Left ventricle myocardium inferior (tissue), 1 donor: Measurements from ENCODE around the gene MED12L. TPM values are rescaled to one million over a fixed set of nuclear protein-coding genes. Genes with fewer than 3 reads are reported as not detected.

ENCODE experiments used
- DNase-seq: peaks from one replicate; pipeline ENCODE4 v3.0.0-alpha.2; 2020
- H3K27ac ChIP-seq: fragments of 200-600 bp; replicated peaks from 2 replicates; pipeline ENCODE4 v1.8.0; 2021
- H3K27me3 ChIP-seq: fragments of 200-600 bp; 2 replicates; pipeline ENCODE4 v1.8.0; 2021; ENCODE audit warnings: low read depth
- H3K36me3 ChIP-seq: fragments of 200-600 bp; 2 replicates; pipeline ENCODE4 v1.8.0; 2021
- H3K4me1 ChIP-seq: fragments of 200-600 bp; 2 replicates; pipeline ENCODE4 v1.8.0; 2021
- H3K4me3 ChIP-seq: fragments of 200-600 bp; 2 replicates; pipeline ENCODE4 v1.8.0; 2021; ENCODE audit warnings: mild to moderate bottlenecking, moderate library complexity
- H3K9me3 ChIP-seq: fragments of 200-600 bp; replicated peaks from 2 replicates; pipeline ENCODE4 v1.8.0; 2021
- intact Hi-C: fragments of 100-400 bp; cut with micrococcal nuclease; formaldehyde crosslinking; loops from one replicate; pipeline ENCODE4 v1.11.0; 2022
- total RNA-seq: library from RNA; stranded (reverse); fragmentation: NEBNext Ultra II Directional; extraction: Animal tissue kit (Norgen Biotek cat#: 25700); gene quantifications from one replicate; pipeline ENCODE4 v1.2.1, GENCODE V29; 2021
- TF ChIP-seq, protein P1 (sequence below): fragments of 200-600 bp; IDR thresholded peaks from 2 replicates; pipeline ENCODE4 v1.8.0; 2021; ENCODE audit warnings: antibody characterized with exemption, mild to moderate bottlenecking, borderline replicate concordance
- donor health status: DM: no; HTN: yes; CAD: no; lungs with severe emphysema.

The MED12L gene
- total RNA-seq, 1 donor from 2014 or later, result 0.82 TPM

DNA sequence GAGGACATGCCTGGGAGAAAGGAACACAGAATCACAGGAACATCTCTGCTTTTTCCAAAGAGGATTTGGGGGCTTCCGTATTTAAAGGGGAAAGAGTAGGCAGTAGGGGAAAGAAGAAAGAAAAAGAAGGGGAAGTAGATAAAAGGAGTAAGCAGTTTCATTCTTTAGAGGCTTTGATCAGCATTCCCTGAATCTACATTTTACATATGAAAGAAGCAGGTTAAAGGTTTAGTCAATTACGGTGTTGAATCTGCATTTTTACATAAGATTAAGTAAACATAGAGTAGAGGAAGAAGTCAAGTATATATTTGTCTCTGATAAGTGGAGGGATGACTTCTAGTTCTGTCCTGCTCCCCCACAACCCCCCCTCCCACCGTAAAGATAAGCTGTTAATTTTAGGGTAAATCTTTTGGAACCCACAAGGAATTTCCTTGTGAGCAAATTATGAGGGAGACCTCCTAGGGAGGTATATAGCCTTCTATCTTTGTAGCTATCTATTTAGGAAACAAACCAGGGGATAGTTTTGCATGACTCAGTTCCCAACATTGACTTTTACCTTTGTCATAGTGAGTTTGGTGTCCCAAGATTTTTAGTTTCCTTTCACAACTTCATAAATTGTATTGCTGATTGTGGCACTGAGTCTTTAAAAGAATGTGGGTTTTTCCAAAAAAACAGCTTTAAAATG is 307.8 kb downstream of the MED12L start:
- Histone ChIP-seq H3K4me1 (no peaks in the 10 kb centered on the region), H3K36me3 (no peaks in the 10 kb centered on the region), H3K27me3 (no peaks in the 10 kb centered on the region), H3K27ac (no peak overlapping the region), H3K4me3 (no peak overlapping the region), H3K9me3 (no peaks in the 10 kb centered on the region)
- intact Hi-C loops, result no loop called here
- DNase-seq, result no peak
- TF ChIP-seq, protein P1, sequence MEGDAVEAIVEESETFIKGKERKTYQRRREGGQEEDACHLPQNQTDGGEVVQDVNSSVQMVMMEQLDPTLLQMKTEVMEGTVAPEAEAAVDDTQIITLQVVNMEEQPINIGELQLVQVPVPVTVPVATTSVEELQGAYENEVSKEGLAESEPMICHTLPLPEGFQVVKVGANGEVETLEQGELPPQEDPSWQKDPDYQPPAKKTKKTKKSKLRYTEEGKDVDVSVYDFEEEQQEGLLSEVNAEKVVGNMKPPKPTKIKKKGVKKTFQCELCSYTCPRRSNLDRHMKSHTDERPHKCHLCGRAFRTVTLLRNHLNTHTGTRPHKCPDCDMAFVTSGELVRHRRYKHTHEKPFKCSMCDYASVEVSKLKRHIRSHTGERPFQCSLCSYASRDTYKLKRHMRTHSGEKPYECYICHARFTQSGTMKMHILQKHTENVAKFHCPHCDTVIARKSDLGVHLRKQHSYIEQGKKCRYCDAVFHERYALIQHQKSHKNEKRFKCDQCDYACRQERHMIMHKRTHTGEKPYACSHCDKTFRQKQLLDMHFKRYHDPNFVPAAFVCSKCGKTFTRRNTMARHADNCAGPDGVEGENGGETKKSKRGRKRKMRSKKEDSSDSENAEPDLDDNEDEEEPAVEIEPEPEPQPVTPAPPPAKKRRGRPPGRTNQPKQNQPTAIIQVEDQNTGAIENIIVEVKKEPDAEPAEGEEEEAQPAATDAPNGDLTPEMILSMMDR, result no peak

DNA sequence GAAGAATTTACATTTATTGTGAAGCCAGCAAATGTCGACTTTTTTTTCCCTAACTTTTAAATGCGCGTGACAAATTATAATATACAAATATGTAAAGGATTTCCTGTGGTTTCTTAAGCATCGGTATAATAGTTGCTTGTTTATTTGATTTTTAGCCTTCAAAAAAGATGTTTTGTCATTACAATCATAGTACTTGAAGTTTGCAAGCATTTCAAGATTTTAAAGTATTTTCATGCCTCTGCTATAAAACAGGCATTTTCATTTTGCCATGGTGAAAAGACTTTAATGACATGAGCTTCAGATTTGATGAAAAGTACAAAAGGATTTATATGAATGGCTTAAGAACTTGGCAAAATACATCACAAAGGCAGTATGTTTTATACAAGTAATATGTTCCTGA is 308.5 kb downstream of the MED12L start:
- no peak overlapping the region for H3K4me3 ChIP-seq
- intact Hi-C loops, result no loop called here
- H3K4me1 ChIP-seq, result no peaks in the 10 kb centered on the region
- DNase-seq, result no peak
- H3K9me3 ChIP-seq, result no peaks in the 10 kb centered on the region
- TF ChIP-seq, protein P1, result no peak
- no peaks in the 10 kb centered on the region for H3K27me3 ChIP-seq
- no peak overlapping the region for H3K27ac ChIP-seq
- H3K36me3 ChIP-seq, result no peaks in the 10 kb centered on the region

DNA sequence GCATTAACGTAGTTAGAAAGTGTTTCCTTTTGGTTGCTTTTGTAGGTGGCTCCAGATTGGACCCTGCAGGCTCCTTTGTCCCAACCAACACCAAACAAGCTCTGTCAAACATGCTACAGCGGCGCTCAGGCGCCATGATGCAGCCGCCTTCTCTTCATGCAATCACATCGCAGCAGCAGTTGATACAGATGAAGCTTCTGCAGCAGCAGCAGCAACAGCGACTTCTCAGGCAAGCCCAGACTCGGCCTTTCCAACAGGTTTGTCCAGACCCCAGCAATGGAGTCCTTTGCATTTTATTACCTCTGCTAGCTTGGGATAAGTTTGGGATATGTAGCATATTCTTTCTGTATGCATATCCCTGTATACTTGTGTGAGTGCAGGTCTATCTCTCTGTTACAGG is 309.1 kb downstream of the MED12L start:
- H3K27ac ChIP-seq, result no peak overlapping the region
- no peaks in the 10 kb centered on the region for H3K4me1 ChIP-seq
- H3K4me3 ChIP-seq, result no peak overlapping the region
- no peaks in the 10 kb centered on the region for H3K9me3 ChIP-seq
- H3K27me3 ChIP-seq, result no peaks in the 10 kb centered on the region
- intact Hi-C loops, result no loop called here
- H3K36me3 ChIP-seq, result no peaks in the 10 kb centered on the region
- DNase-seq, result no peak
- TF ChIP-seq, protein P1, result no peak

DNA sequence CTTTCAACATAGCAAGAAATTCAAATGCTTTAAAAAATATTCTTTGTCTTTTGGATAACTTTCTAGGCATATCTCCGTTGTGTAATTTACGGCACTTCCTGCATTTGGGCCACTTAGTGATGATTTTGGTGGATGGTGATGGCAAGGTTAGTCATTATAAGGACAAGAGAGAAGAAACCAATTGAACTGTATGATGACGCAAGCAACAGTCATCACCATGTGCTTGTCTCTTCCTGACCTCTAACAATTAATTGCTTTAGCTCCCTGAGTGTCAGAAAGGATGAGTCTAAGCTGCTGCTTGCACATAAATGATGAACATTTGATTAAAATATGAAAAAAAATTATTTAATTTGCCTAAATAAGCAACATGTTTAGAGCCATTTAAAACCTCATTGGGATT is 310.3 kb downstream of the MED12L start:
- H3K27ac ChIP-seq, result no peak overlapping the region
- H3K36me3 ChIP-seq, result no peaks in the 10 kb centered on the region
- TF ChIP-seq, protein P1, result no peak
- no peak for DNase-seq
- H3K27me3 ChIP-seq, result no peaks in the 10 kb centered on the region
- H3K4me3 ChIP-seq, result no peak overlapping the region
- no peaks in the 10 kb centered on the region for H3K9me3 ChIP-seq
- H3K4me1 ChIP-seq, result no peaks in the 10 kb centered on the region
- intact Hi-C loops, result no loop called here

DNA sequence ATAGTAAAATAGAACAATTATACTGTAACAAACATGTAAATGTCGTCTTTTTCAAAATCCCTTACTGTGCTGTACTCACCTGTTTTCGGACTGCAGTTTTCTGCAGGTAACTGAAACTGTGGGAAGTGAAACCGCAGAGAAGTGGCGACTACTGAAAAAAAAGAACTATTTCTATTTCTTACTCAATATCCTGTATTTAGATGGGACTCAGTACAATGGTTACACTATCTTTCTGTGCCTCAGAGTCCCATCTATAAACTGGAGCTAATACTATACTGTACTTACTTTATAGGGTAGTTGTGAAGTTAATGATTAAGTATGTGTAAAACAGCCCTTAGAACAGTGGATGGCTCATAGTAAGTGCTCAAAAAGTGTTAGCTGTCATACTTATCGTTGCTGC is 313.4 kb downstream of the MED12L start:
- no peak for DNase-seq
- no peak overlapping the region for H3K27ac ChIP-seq
- H3K4me3 ChIP-seq, result no peak overlapping the region
- TF ChIP-seq, protein P1, result no peak
- no peaks in the 10 kb centered on the region for H3K27me3 ChIP-seq
- H3K36me3 ChIP-seq, result no peaks in the 10 kb centered on the region
- intact Hi-C loops, result no loop called here
- H3K4me1 ChIP-seq, result no peaks in the 10 kb centered on the region
- H3K9me3 ChIP-seq, result no peaks in the 10 kb centered on the region
